OCI-LY3 (cell line): ENCODE results near the gene ZNF185.

Source experiments
- H2AFZ ChIP-seq: fragments of 200-600, 300-600 bp; shearing (Covaris generic); 2 replicates; pipeline ENCODE4 v1.6.0; 2014; ENCODE audit warnings: antibody characterized with exemption, low read depth, low read length
- H3K27ac ChIP-seq: fragments of 200-600, 300-600 bp; sonication (generic); 2 replicates; pipeline ENCODE4 v1.5.1; 2014; ENCODE audit warnings: mild to moderate bottlenecking, low read length, moderate library complexity, mixed read lengths
- H3K27me3 ChIP-seq: fragments of 200-600, 300-600 bp; sonication (generic); 2 replicates; pipeline ENCODE4 v1.6.1; 2014; ENCODE audit warnings: low read depth, low read length, mixed read lengths
- H3K36me3 ChIP-seq: fragments of 200-600, 300-600 bp; sonication (generic); replicated peaks from 2 replicates; pipeline ENCODE3; 2014; ENCODE audit warnings: low read depth, low read length, mixed read lengths
- H3K4me1 ChIP-seq: fragments of 300-600, 200-600 bp; sonication (generic); 2 replicates; pipeline ENCODE4 v1.6.1; 2014; ENCODE audit warnings: low read length, mixed read lengths
- H3K4me2 ChIP-seq: fragments of 200-600, 300-600 bp; sonication (generic); 2 replicates; pipeline ENCODE4 v1.6.1; 2014; ENCODE audit warnings: low read length, mixed read lengths
- H3K4me3 ChIP-seq: fragments of 300-600, 200-600 bp; sonication (generic); 2 replicates; pipeline ENCODE4 v1.5.1; 2014; ENCODE audit warnings: antibody characterized with exemption, mild to moderate bottlenecking, low read length, moderate library complexity
- H3K79me2 ChIP-seq: fragments of 300-600, 200-600 bp; shearing (Covaris generic); 2 replicates; pipeline ENCODE4 v1.6.1; 2014; ENCODE audit warnings: mild to moderate bottlenecking, low read length, mixed read lengths
- H3K9ac ChIP-seq: fragments of 300-600, 200-600 bp; shearing (Covaris generic); 2 replicates; pipeline ENCODE4 v1.6.0; 2014; ENCODE audit warnings: mild to moderate bottlenecking, low read length, moderate library complexity
- H3K9me3 ChIP-seq: fragments of 200-600, 300-600 bp; shearing (Covaris generic); 2 replicates; pipeline ENCODE4 v1.6.1; 2014; ENCODE audit warnings: low read length, mixed read lengths; ENCODE audit not compliant: insufficient read depth
- H4K20me1 ChIP-seq: fragments of 200-600, 300-600 bp; sonication (generic); 2 replicates; pipeline ENCODE4 v1.6.1; 2016; ENCODE audit warnings: low read length, mixed read lengths; ENCODE audit not compliant: insufficient read depth
- CTCF ChIP-seq: fragments of 200-600, 300-600 bp; sonication (generic); IDR thresholded peaks from 2 replicates; pipeline ENCODE4 v1.5.1; 2014; ENCODE audit warnings: antibody characterized with exemption, low read length, low read depth
- EZH2phosphoT487 ChIP-seq: fragments of 200-600 bp; shearing (Covaris generic); IDR thresholded peaks from 2 replicates; pipeline ENCODE4 v1.6.1; 2018; ENCODE audit warnings: antibody characterized with exemption, mixed run types, low read depth

The ZNF185 gene

GRCh38 chrX:152892499-152892898 is 5.4 kb upstream of the ZNF185 start:
- TF ChIP-seq CTCF = no peak
- no peak overlapping the region for H2AFZ ChIP-seq
- peaks cover 21% of the 10 kb centered on the region for H3K27me3 ChIP-seq
- no peaks in the 10 kb centered on the region for H3K79me2 ChIP-seq
- no peak overlapping the region for H3K4me3 ChIP-seq
- H3K36me3 ChIP-seq = no peaks in the 10 kb centered on the region
- no peak overlapping the region for H3K9ac ChIP-seq
- H3K27ac ChIP-seq = no peak overlapping the region
- no peaks in the 10 kb centered on the region for H3K9me3 ChIP-seq
- no peak overlapping the region for H3K4me2 ChIP-seq
- H4K20me1 ChIP-seq = no peaks in the 10 kb centered on the region
- H3K4me1 ChIP-seq = no peaks in the 10 kb centered on the region

- no peak overlapping the region for H3K9ac ChIP-seq
- H3K4me3 ChIP-seq = no peak overlapping the region
- H2AFZ ChIP-seq = no peak overlapping the region
- H3K4me1 ChIP-seq = no peaks in the 10 kb centered on the region
- no peaks in the 10 kb centered on the region for H4K20me1 ChIP-seq
- no peaks in the 10 kb centered on the region for H3K36me3 ChIP-seq
- no peaks in the 10 kb centered on the region for H3K79me2 ChIP-seq
- H3K4me2 ChIP-seq = no peak overlapping the region
- H3K27me3 ChIP-seq = peaks cover 21% of the 10 kb centered on the region
- no peak overlapping the region for H3K27ac ChIP-seq
- no peaks in the 10 kb centered on the region for H3K9me3 ChIP-seq
- no peak for TF ChIP-seq CTCF
- no peak for TF ChIP-seq EZH2phosphoT487
Observed at GRCh38 chrX:152892999-152893891, 4.6 kb upstream of the ZNF185 start.

GRCh38 chrX:152893980-152894610 is 3.8 kb upstream of the ZNF185 start:
- TF ChIP-seq EZH2phosphoT487 = no peak
- TF ChIP-seq CTCF = no peak
- no peaks in the 10 kb centered on the region for H3K4me1 ChIP-seq
- no peaks in the 10 kb centered on the region for H4K20me1 ChIP-seq
- H3K9me3 ChIP-seq = no peaks in the 10 kb centered on the region
- H3K9ac ChIP-seq = no peak overlapping the region
- H3K4me2 ChIP-seq = no peak overlapping the region
- peaks cover 21% of the 10 kb centered on the region for H3K27me3 ChIP-seq
- H3K36me3 ChIP-seq = no peaks in the 10 kb centered on the region
- no peak overlapping the region for H2AFZ ChIP-seq
- H3K27ac ChIP-seq = no peak overlapping the region
- no peaks in the 10 kb centered on the region for H3K79me2 ChIP-seq
- no peak overlapping the region for H3K4me3 ChIP-seq

- Histone ChIP-seq H3K4me3 (no peak overlapping the region), H4K20me1 (no peaks in the 10 kb centered on the region), H2AFZ (no peak overlapping the region), H3K9ac (no peak overlapping the region), H3K79me2 (no peaks in the 10 kb centered on the region), H3K27me3 (peaks cover 21% of the 10 kb centered on the region), H3K4me2 (no peak overlapping the region), H3K9me3 (no peaks in the 10 kb centered on the region), H3K4me1 (no peaks in the 10 kb centered on the region), H3K36me3 (no peaks in the 10 kb centered on the region), H3K27ac (no peak overlapping the region)
- TF ChIP-seq CTCF (no peak), EZH2phosphoT487 (no peak)
Observed at GRCh38 chrX:152895121-152895520, 2.7 kb upstream of the ZNF185 start.
